Cerebellar cortex (tissue), 1 donor: Measurements from ENCODE around the gene PYM1.
"Not testable (repeated sequence)": the region's sequence is repeated elsewhere in the genome, so short reads cannot be mapped to it uniquely, and the experiment has no call there.

ENCODE experiments used
- DNase-seq: peaks from one replicate; pipeline ENCODE4 v3.0.0-alpha.2; 2015; ENCODE audit warnings: low spot score

Gene PYM1

GRCh38 chr12:55938826-55939501 is 11.3 kb upstream of the PYM1 start:
- no peak for DNase-seq

DNA sequence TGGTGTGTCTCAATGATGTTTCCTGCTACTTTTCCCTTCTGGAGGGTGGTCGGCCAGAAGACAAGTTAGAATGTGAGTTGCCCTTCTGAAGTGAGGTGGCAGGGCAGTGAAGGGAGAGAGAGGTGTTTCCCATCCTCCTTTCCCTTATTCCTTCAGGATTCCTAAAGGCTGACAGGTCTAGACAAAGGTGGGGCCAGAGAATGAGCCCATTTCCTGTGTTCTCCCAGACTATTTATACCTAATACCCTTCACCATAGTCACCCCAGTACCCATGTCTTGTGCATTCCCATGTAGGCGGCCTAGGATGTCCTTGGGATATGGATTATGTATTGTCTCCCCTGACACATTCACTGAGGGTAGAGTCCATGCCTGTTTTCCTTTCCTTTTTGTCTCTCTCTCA is 10.3 kb upstream of the PYM1 start:
- DNase-seq: no peak

DNA sequence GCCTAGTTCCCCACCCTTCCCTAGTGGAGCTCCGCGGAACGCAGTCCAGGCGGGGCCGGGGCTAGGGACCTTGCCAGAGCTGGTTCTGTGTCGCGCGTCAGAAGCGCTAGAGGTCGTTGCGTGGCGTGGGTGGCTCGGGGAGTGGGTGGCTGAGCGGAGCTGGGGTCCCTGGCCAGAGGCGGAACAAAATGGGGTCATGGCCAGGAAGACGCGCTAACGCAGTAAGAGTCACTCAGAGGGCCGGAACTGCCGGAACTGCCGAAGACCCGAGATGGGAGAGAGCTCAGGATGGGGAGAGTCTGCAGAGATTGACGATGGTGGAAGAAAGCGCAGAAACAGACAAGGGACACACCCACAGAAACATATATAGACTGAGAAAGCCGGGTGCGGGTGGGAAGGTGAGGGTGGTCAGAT is 8.1 kb upstream of the PYM1 start:
- DNase-seq: peak; percentile 22

GRCh38 chr12:55934773-55935172 is 7.1 kb upstream of the PYM1 start:
- DNase-seq: peak; percentile 79

- no peak for DNase-seq
Observed at GRCh38 chr12:55933799-55934742, 6.4 kb upstream of the PYM1 start.

- DNase-seq: no peak
Observed at GRCh38 chr12:55933169-55933798, 5.6 kb upstream of the PYM1 start.

DNA sequence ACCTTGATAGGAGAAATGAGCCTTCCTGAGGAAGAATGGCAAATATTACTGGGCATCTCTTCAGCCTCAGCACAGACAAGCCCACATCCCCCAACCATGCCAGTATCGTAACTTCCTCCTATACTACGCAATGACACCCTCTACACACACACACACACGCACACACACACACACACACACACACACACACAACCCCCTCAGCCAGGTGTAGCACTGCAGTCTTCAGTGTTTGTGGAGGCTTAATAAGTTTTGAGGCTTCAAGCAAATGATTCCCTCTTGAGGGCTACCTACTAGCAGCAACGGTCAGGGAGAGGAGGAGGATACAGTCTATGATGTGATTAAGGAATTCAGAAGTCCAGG is 4.8 kb upstream of the PYM1 start:
- peak; percentile 36 for DNase-seq

DNA sequence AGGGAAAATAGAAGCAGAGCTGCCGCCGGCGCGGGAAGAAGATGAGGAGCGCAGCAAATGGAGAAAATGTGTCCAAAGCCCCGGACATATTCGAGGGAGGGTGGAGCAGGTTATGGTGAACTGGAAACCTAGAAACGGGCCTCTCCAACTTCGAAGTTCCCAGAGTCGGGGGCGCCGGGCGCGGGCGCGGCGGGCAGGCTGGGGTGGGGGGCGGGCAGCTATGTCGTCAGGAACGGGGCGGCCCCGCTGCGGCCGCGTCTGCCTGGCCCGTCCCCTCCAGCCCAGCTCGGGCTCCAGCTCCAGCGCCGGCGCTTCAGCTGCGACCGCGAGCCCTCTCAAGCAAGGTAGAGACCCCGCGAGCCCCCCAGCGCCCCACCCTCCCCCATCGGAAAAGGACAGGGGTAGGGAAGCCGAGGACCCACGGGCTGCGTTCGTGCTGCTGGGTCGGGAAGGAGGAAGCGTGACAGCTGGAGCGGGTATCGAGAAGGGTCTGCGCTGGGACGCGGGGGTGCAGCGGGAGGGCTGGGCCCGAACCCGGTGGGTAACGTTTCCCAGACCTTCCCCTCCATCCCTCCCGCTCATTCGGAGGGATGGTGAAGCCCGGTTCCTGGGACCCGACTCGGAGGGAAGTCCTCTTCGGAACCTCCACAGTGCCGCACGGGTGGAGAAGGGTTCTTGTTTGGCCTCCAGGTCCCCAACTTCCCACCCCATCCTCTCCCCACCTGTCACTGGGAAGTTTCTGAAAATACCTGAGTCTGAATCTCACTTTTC is 4.3 kb upstream of the PYM1 start:
- peak; percentile 37 for DNase-seq

DNA sequence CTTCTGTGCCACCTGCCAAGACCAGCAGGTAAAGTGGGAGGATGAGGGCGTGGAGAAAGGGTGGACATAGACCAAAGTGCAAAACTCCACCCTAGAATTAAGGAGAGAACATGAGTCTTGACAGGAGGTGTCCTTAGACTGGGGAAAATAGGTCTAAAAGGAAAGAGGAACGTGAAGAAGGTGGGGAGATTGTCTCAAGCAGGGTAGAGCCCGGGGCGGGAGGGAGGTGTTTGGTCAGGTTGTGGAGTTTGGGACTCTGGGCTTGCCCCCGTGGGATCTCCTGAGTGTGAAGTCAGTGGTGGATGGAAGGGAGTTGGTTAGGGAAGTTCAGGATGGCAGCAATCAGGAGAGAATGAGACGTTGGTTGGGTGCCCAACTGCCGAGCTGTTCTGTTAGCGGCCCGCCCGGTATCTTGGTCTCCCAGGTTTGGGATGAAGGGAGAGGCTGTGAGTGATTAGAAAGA is 3.7 kb upstream of the PYM1 start:
- DNase-seq: peak; percentile 38

- DNase-seq: peak; percentile 82
Observed at GRCh38 chr12:55930771-55931316, 3.1 kb upstream of the PYM1 start, which contains the start of gene DGKA. DGKA (plus strand) TSS chr12:55931162; CDS start chr12:55936504, 5,342 bp downstream.

GRCh38 chr12:55929306-55929791 is 1.7 kb upstream of the PYM1 start:
- no peak for DNase-seq

DNA sequence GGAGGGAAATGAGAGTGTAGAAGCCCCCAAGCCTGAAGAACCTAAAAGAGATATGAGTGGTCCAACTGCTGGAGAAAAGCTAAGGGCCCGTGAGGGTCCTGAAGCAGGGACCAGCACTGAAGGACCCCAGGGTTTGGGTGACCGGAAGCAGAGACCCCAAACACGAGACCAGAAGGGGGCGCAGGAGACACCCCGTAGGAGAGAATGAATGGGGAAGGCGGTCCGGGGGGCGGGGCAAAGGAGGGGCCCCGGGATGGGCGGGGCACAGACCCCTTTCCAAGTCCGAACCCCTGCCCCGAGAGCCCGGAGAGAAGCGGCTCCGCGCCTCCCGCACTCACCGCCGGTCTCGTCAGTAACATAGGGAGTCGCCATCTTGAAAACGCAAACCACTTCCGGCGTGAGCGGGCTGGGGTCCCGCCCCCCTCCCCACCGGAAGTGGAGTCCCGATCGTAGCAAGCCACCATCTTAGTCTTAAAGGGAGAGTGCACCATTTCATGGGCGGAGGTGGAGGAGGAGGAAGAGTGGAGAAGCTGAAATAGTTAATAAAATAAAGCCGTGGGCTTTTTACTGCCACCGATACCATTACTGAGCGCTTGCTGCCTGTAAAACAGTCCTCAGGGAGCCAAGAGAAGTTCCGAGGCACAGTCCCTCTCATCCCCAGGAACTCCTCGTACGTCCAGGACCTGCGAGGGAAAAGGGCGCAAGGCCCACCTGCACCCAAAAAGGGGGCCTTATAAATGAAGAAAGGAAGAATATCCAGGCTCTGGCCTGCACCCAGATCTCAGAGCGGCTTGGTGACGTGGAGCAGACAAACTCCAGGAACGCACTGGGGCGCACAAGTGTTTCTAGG is 731 bp downstream of the PYM1 start:
- peak; percentile 94 for DNase-seq

DNA sequence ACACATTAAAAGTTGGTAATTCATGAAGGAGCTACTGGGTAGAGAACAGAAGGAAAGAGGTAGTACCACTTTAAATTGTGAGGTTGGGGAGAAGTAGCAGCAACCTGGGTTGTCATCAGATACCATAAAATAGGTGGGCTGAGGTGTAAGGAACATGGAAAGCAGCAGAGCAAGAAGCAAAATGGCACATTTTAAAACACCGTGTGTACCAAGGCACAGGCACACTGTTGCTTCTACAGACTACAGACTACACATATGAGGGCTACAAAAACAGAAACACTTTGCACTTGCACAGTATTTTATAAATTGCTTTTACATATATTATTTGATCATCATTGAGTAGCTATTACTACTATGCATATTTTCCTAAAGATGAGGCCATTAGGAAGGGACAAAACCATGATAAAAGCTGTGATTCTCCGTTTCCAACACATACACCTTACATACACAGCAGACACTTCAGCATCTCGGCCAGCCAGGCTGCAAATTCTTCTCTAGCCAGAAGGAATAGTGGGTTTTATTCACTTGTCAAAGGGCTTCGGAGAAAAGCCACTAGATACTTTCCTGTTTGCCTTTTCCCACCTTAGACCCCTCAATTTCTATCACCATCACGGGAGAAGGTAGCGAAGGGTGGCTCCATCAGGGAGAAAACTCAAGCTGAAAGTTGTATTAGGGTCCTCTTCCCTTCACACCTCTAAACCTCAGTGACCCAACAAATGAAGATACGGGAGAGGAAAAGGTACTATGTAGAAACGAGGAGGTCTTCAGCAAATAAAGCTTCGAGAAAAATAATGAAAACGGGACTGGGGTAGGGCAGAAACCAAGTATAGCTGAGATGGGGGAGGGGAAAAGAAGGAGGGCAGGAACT is 1.6 kb downstream of the PYM1 start:
- no peak for DNase-seq

DNA sequence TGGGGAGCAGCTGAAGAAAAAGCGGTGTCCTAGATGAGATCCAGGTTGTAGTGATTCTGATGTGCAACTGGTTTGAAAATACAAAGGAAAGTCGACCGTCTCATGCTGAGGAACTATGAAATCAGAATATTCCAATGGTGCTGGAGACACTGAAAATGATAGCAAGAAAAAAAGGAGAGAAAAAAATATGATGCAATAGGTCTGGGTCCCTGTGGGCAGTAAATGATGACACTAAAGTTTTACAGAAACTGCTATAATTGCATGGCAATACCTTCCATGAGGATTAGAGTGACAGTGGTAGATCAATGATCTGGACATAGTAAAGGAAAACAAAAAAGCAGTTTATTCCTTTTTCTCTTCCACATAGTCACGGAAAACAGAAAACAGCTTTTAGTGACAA is 2.3 kb downstream of the PYM1 start:
- DNase-seq: no peak

DNA sequence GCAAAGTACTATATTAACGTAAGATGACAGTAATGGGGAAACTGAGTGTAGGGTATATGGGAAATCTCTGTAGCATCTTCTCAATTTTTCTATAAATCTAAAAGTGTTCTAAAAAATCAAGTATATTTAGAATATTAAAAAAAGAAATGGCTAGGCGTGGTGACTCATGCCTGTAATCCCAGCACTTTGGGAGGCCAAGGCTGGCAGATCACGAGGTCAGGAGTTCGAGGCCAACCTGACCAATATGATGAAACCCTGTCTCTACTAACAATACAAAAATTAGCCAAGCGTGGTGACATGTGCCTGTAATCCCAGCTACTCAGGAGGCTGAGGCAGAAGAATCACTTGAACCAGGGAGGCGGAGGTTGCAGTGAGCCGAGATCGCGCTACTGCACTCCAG is 4.0 kb downstream of the PYM1 start:
- DNase-seq: not testable (repeated sequence)

- DNase-seq: no peak
Observed at GRCh38 chr12:55922126-55922525, 5.6 kb downstream of the PYM1 start.

DNA sequence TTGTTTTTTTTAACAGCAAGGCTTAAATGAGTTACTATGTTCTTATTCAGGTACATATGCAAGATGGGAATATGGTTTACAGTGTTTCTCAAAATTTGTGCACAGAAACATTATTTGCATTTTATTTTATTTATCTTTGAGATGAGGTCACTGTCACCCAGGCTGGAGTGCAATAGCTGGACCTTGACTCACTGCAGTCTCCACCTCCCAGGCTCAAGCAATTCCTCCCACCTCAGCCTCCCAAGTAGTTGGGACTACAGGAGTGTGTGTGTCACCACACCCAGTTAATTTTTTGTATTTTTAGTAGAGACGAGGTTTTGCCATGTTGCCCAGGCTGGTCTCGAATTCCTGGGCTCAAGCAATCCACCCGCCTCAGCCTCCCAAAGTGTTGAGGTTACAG is 8.7 kb downstream of the PYM1 start:
- DNase-seq: not testable (repeated sequence)

DNA sequence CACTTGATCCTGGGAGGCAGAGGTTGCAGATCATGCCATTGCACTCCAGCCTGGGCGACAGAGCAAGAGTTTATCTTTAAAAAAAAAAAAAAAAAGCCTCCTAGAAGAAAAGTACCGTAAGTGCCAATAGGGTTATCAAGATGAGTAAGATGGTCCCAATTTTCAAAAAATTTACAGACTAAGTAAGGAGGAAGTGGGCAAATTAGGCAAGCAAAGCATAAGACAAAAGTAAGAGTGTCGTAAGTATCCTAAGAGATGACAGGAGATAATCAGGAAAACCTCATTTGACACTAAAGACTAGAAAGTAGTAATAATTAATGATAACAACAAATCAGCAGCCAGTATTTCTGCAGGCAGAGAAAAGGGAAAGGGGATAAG is 12.2 kb downstream of the PYM1 start:
- DNase-seq: no peak

DNA sequence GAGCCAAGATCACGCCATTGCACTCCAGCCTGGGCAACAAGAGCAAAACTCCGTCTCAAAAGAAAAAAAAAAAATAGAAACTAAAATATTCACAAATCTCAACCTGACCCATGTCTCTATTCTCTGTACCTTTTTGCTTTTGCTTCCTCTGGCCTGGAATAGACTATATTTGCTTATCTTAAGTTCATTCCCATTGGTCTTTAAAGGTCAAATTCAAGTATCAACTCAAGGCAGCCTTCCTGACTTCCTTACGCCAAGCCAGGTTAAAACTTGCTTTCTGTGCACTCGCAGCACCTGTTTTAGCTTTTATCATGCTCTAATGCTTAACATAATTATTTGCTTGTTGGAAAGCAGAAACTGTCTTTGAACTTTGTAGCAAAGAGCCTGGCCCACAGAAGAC is 14.8 kb downstream of the PYM1 start:
- DNase-seq: no peak

DNA sequence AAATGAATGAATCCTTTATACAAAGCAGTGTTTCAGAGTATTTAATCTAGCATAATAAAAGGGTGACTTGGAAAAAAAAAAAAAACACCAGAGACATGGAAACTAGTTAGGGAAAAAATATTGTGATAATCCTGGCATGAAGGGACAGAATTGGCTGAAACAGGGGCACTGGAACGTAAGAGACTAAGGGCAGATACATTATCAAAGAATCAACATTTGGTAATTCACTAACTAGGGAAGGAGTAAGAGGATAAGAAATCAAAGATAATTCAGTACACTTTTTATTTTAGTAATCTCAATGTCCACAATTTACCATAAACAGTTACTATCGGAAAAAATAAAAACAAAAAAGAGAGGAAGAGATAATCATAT is 18.2 kb downstream of the PYM1 start:
- DNase-seq: no peak
